Rectal smooth muscle tissue (tissue), 1 donor: ENCODE data around the gene CSTPP1.
A peak's percentile ranks its signal among the peaks of the same experiment; 100 is the strongest.

Experiments used
- H3K27ac ChIP-seq: one replicate; pipeline ENCODE4 v1.7.0; 2013; ENCODE audit warnings: low read depth, low read length, inconsistent platforms
- H3K27me3 ChIP-seq: one replicate; pipeline ENCODE4 v1.7.0; 2013; ENCODE audit warnings: low read length; ENCODE audit not compliant: control insufficient read depth, insufficient read depth
- H3K36me3 ChIP-seq: one replicate; pipeline ENCODE4 v1.7.0; 2013; ENCODE audit warnings: low read length; ENCODE audit not compliant: control insufficient read depth, insufficient read depth
- H3K4me1 ChIP-seq: one replicate; pipeline ENCODE4 v1.7.0; 2013; ENCODE audit warnings: low read length; ENCODE audit not compliant: control insufficient read depth, insufficient read depth
- H3K4me3 ChIP-seq: one replicate; pipeline ENCODE4 v1.7.0; 2013; ENCODE audit warnings: low read length
- H3K9ac ChIP-seq: one replicate; pipeline ENCODE4 v1.7.0; 2013; ENCODE audit warnings: low read length

The CSTPP1 gene

GRCh38 chr11:46936138-46937110, at the start of gene CSTPP1:
CSTPP1 (plus strand) TSS chr11:46936761; CDS start chr11:46936806, 45 bp downstream.
- Histone ChIP-seq H3K27me3 (no peaks in the 10 kb centered on the region), H3K9ac (peak within 1 kb of the TSS; percentile 21), H3K27ac (peak within 1 kb of the TSS; percentile 51), H3K4me1 (peaks cover 3% of the 10 kb centered on the region), H3K4me3 (peak within 1 kb of the TSS; percentile 88), H3K36me3 (no peaks in the 10 kb centered on the region)

GRCh38 chr11:46888636-46889035, 47.9 kb upstream of the CSTPP1 start:
- no peaks in the 10 kb centered on the region for H3K27me3 ChIP-seq
- no peak overlapping the region for H3K4me3 ChIP-seq
- H3K4me1 ChIP-seq: no peaks in the 10 kb centered on the region
- no peak overlapping the region for H3K27ac ChIP-seq
- H3K9ac ChIP-seq: no peak overlapping the region
- H3K36me3 ChIP-seq: no peaks in the 10 kb centered on the region

- no peaks in the 10 kb centered on the region for H3K36me3 ChIP-seq
- H3K4me3 ChIP-seq: no peak overlapping the region
- H3K27me3 ChIP-seq: no peaks in the 10 kb centered on the region
- no peak overlapping the region for H3K9ac ChIP-seq
- H3K4me1 ChIP-seq: no peaks in the 10 kb centered on the region
- no peak overlapping the region for H3K27ac ChIP-seq
These were observed 47.3 kb upstream of the CSTPP1 start for GRCh38 chr11:46889251-46889650.

GRCh38 chr11:46889689-46890475, 46.7 kb upstream of the CSTPP1 start:
- H3K36me3 ChIP-seq: peaks cover 3% of the 10 kb centered on the region
- no peaks in the 10 kb centered on the region for H3K27me3 ChIP-seq
- H3K4me3 ChIP-seq: no peak overlapping the region
- H3K9ac ChIP-seq: no peak overlapping the region
- H3K27ac ChIP-seq: no peak overlapping the region
- H3K4me1 ChIP-seq: no peaks in the 10 kb centered on the region

GRCh38 chr11:46890665-46891064, 45.9 kb upstream of the CSTPP1 start:
- peaks cover 3% of the 10 kb centered on the region for H3K36me3 ChIP-seq
- H3K9ac ChIP-seq: no peak overlapping the region
- peaks cover 1% of the 10 kb centered on the region for H3K4me1 ChIP-seq
- no peak overlapping the region for H3K27ac ChIP-seq
- H3K4me3 ChIP-seq: no peak overlapping the region
- no peaks in the 10 kb centered on the region for H3K27me3 ChIP-seq

- Histone ChIP-seq H3K27me3 (no peaks in the 10 kb centered on the region), H3K9ac (no peak overlapping the region), H3K4me3 (no peak overlapping the region), H3K27ac (no peak overlapping the region), H3K36me3 (peaks cover 3% of the 10 kb centered on the region), H3K4me1 (peaks cover 4% of the 10 kb centered on the region)
These were observed 44.5 kb upstream of the CSTPP1 start for GRCh38 chr11:46892109-46892508.

GRCh38 chr11:46892838-46893237, 43.7 kb upstream of the CSTPP1 start:
- Histone ChIP-seq H3K9ac (no peak overlapping the region), H3K4me1 (peaks cover 4% of the 10 kb centered on the region), H3K36me3 (peaks cover 3% of the 10 kb centered on the region), H3K27me3 (no peaks in the 10 kb centered on the region), H3K4me3 (no peak overlapping the region), H3K27ac (no peak overlapping the region)

- H3K27ac ChIP-seq: no peak overlapping the region
- H3K36me3 ChIP-seq: peaks cover 5% of the 10 kb centered on the region
- H3K4me3 ChIP-seq: no peak overlapping the region
- no peak overlapping the region for H3K9ac ChIP-seq
- H3K4me1 ChIP-seq: peaks cover 4% of the 10 kb centered on the region
- H3K27me3 ChIP-seq: no peaks in the 10 kb centered on the region
These were observed 42.1 kb upstream of the CSTPP1 start for GRCh38 chr11:46894506-46894905.

- Histone ChIP-seq H3K27me3 (no peaks in the 10 kb centered on the region), H3K36me3 (peaks cover 7% of the 10 kb centered on the region), H3K27ac (no peak overlapping the region), H3K4me1 (peaks cover 4% of the 10 kb centered on the region), H3K9ac (no peak overlapping the region), H3K4me3 (no peak overlapping the region)
These were observed 41.6 kb upstream of the CSTPP1 start for GRCh38 chr11:46894961-46895360.

GRCh38 chr11:46895821-46896220, 40.7 kb upstream of the CSTPP1 start:
- Histone ChIP-seq H3K27ac (no peak overlapping the region), H3K4me1 (peaks cover 4% of the 10 kb centered on the region), H3K27me3 (no peaks in the 10 kb centered on the region), H3K36me3 (peaks cover 7% of the 10 kb centered on the region), H3K4me3 (no peak overlapping the region), H3K9ac (no peak overlapping the region)

- Histone ChIP-seq H3K4me1 (peaks cover 4% of the 10 kb centered on the region), H3K27me3 (no peaks in the 10 kb centered on the region), H3K4me3 (no peak overlapping the region), H3K9ac (no peak overlapping the region), H3K27ac (no peak overlapping the region), H3K36me3 (peaks cover 7% of the 10 kb centered on the region)
These were observed 39.7 kb upstream of the CSTPP1 start for GRCh38 chr11:46896719-46897406.
